ENCODE measurements around the gene SRSF6.
"Not testable (repeated sequence)": the region's sequence is repeated elsewhere in the genome, so short reads cannot be mapped to it uniquely, and the experiment has no call there.

The SRSF6 gene

DNA sequence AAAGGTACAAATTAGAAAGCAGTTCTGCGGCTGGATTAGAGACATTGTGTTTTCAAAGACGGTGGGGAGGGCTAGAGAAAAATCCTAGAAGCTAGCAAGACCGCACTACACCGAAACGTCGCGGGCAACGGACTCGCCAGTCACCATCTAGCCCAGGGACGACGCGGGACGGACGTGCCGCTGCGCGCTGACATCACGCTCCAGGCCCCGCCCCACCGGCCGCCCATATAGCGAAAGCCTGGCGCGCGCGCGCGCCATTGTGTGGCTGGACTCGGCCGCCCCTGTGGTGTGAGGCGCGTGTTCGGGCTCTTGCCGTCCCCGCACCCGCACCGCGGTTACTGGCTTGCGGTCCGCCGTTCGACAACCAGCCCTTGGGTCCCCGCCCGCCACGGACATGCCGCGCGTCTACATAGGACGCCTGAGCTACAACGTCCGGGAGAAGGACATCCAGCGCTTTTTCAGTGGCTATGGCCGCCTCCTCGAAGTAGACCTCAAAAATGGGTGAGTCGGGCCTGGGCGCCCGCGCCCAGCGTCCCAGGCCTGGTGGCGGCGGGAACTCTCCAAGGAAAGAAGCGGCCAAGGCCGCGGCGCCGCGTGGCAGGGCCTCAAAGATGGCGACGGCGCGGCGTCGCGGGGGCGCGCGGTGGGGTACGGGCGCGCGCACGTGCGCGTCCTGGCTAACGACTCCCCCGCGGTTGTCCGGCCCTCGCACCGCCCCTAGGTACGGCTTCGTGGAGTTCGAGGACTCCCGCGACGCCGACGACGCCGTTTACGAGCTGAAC is at the start of gene SRSF6:
SRSF6 (plus strand) TSS at position 257 of the 782 bp plus-strand sequence; CDS start at position 395, 138 bp downstream.
- peak; percentile 88 for ATAC-seq
- peak; percentile 94 for DNase-seq

DNA sequence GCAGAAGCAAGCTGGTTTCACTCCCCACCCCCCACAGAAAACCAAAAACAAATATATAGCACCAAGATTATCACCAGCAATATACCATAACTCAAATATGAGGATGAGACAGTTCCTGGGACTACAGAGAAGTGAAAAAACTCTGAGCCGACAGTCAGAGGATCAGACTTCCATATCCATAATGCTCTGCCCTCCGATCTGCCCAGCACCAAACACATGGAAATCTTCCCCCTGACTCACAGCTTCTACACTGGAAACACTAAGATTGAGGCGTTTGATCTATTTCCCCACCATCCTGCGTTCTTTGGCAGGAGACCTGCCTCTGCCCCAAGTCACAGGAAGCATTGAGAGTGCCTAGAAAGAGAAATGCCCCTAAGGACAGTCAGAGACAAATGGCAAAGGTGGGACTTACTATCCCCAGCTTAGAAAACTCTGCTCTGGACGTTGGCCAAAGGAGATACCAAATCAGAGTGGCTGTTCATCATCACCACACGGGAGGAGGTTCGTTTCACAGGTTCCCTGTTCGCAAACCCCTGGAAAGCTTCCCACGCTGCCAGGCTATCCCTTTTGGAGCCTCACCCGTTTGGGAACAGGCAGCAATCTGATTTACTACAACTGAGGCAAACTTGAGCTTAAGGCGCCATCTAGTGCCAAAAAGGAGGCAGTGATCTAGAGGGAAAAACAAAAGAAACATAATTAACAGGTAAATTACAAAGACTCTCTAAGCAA is 48.7 kb upstream of the SRSF6 start:
- DNase-seq (no peak), ATAC-seq (no peak)

GRCh38 chr20:43409577-43409913 is 48.2 kb upstream of the SRSF6 start:
- DNase-seq (no peak), ATAC-seq (no peak)

GRCh38 chr20:43415661-43416430 is 41.9 kb upstream of the SRSF6 start:
- DNase-seq (no peak), ATAC-seq (peak; percentile 36)

GRCh38 chr20:43416591-43417228 is 41.0 kb upstream of the SRSF6 start:
- ATAC-seq (no peak), DNase-seq (no peak)

DNA sequence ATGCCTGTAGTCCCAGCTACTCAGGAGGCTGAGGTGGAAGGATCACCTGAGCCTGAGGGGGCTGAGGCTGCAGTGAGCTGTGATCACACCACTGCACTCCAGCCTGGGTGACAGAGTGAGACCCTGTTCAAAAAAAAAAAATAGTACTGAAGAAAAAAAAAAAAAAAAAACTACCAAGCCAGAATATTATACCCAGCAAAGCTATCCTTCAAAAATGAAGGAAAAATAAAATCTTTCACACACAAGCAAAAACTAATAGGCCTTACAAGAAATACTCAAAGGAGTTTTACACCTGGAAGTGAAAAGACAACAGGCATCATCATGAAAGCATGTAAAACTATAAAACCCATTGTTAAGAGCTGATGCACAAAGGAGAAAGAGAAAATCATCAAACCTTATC is 37.5 kb upstream of the SRSF6 start:
- DNase-seq (no peak), ATAC-seq (no peak)

DNA sequence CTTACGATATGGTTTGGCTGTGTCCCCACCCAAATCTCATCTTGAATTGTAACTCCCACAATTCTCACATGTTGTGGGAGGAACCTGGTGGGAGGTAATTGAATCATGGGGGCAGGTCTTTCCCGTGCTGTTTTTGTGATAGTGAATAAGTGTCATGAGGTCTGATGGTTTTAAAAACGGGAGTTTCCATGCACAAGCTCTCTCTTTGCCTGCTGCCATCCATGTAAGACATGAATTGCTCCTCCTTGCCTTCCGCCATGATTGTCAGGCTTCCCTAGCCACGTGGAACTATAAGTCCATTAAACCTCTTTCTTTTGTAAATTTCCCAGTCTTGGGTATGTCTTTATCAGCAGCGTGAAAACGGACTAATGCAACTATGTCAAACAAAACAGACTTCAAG is 36.8 kb upstream of the SRSF6 start:
- not testable (repeated sequence) for ATAC-seq, DNase-seq

- DNase-seq (no peak), ATAC-seq (no peak)
Measured at GRCh38 chr20:43426172-43426571, 31.5 kb upstream of the SRSF6 start.

- ATAC-seq (no peak), DNase-seq (no peak)
Measured at GRCh38 chr20:43430265-43431133, 27.2 kb upstream of the SRSF6 start.

- ATAC-seq = no peak
- no peak for DNase-seq
Measured at GRCh38 chr20:43431134-43431519, 26.6 kb upstream of the SRSF6 start.

DNA sequence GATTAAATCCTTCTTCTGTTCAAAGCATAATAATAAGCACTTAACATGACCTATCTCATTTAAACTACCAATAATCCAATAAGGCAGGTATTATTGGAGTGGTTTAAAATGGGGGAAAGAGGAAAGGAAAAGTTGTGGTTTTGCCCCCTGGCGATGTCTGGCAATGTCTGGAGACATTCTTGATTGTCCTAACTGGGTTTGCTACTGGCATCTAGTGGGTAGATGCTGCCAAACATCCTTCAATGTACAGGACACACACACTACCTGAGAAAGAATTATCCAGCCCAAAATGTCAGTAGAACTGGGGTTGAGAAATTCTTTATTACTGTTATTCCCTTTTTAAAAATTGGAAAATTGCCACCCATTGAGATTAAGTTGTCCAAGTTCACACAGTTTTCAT is 25.2 kb upstream of the SRSF6 start:
- no peak for ATAC-seq
- no peak for DNase-seq

- ATAC-seq (no peak), DNase-seq (no peak)
Measured at GRCh38 chr20:43433250-43433854, 24.3 kb upstream of the SRSF6 start.

DNA sequence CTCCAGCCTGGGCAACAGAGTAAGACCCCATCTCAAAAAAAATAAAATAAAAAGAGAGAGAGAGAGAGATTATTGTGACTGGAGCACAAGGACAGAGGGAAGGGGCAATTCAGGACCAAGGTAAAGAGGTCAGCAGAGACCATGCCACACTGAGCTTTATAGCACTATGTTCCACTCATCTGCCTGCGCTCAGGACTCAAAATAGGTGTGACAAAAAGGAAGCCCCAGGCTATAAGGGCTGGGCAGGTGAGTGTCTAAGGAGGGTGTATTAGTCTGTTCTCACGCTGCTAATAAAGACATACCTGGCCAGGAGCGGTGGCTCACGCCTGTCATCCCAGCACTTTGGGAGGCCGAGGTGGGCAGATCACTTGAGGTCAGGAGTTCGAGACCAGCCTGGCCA is 23.1 kb upstream of the SRSF6 start:
- ATAC-seq = no peak
- no peak for DNase-seq

DNA sequence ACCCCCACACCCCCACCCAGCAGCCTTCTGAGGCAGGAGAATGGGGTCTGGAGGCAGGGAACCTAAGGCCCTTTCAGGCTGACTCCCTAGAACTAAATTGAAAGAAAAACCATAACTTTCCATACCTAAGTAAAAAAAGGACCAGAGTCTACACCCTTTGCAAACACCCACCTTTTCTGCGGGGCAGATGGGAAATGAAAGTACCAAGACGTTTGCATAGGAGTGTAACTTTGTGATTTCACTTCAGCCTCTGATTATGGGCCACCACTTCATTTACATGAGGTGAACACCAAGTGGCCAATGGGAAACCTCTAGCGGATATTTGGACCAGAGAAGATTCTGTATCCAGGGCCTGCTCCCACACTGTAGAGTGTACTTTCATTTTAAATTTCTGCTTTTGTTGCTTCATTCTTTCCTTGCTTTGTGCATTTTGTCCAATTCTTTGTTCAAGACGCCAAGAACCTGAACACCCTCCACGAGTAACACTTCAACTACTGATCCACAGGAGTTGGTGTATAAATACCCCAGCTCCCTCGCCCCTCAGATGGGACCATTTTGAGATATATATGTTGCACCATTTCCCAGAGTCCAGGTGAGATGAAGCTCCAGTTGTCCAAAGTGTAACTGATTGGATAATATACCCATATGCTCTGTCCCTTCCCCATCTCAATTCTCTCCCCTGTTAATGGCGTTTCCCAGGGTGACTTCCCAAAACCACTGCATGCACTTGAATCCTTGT is 18.9 kb upstream of the SRSF6 start:
- no peak for ATAC-seq

GRCh38 chr20:43440531-43440930 is 17.2 kb upstream of the SRSF6 start:
- ATAC-seq = no peak
- no peak for DNase-seq

More for the DNA sequence above, 18.9 kb upstream of the SRSF6 start:
- DNase-seq = no peak

DNA sequence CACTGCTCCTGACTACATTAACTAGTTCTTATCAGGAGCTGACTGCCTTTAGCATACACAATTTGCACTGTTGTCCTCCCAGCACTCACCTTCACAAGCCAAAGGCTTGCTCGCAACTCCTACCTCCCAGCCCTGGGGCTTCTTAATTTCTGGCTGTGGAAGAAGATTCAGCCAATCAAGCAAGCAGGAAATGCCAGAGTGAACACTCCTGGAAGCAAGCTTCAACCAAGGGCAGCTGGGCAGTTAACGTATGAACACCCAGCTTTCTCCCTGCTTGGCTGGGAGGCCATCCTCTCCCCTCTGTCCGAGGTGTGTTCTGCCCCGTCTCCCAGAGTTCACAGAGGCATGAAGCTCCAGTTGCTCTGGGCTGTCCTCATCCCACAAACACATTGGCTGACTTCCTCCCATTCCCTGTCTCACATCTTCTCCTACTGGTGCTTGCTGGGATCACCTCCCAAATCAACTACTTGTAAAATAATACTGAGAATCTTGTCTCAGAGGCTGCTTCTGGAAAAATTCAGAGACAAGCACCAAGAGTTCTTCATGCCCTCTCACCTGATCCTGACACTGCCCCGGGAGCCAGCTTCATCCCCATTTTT is 15.3 kb upstream of the SRSF6 start:
- DNase-seq = no peak
- ATAC-seq = no peak

DNA sequence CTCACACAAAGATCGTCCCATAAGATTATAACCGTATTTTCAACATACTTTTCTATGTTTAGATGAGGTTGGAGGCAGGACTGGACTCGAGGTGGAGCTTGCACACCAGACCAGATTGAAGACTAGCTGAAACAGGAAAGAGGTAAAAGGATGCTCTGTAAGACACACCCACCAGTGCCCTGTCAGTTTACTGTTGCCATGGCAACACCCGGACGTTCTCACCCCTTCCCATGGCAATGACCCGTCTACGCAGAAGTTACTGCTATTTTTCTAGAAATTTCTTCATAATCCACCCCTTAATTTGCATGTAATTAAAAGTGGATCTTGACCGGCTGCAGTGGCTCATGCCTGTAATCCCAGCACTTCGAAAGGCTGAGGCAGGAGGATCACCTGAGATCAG is 13.6 kb upstream of the SRSF6 start:
- ATAC-seq (no peak), DNase-seq (no peak)

DNA sequence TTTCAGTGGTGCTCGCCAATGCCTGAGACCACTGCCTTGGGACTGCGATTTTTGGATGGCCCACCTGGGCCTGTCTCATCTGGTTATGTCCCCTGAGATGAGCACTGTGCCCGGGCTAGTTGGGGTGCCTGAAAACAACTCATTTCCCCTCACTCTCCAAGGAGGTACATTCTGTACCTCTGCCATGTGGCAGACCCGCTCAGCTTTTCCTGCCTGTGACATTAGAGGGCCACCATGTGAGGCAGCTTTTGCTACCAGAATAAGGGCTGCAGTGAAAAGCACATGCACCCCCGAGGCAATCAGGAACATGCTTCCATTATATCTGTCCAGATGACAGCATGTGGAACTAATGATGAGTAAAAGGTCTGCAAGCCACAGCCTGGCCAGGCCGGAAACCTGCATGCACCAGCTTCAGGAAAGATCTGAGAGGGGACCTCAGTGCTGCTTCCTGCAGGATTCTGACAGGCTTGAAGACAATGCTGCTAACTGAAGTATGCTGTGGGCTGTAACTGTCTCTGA is 11.3 kb upstream of the SRSF6 start:
- DNase-seq = no peak
- peak; percentile 19 for ATAC-seq

DNA sequence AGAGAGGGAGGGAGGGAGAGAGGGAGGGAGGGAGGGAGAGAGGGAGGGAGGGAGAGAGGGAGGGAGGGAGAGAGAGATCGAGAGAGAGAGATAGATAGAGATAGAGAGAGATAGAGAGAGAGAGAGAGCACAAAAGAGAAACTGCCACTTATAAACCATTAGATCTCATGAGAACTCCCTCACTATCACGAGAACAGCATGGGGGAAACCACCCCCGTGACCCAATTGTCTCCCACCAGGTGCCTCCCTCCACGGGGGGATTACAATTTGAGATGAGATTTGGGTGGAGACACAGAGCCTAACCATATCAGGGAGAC is 9.3 kb upstream of the SRSF6 start:
- not testable (repeated sequence) for DNase-seq, ATAC-seq

Data from stimulated activated naive CD8-positive, alpha-beta T cell treated with anti-CD3 and anti-CD28 coated beads, Interleukin-15, Interleukin-2, amounts not matched to agents 100 U/mL and 50 U/mL, for 24 hours (primary cell).